Breast epithelium (tissue), 3 donors: ENCODE results near the gene ATP10B.

ENCODE experiments used
- POLR2A ChIP-seq: fragments of 450-650 bp; IDR thresholded peaks from one replicate; pipeline ENCODE4 v1.6.1; 2016; ENCODE audit warnings: antibody characterized with exemption, mild to moderate bottlenecking, moderate library complexity
- POLR2AphosphoS5 ChIP-seq, 3 donors: sonication (generic); formaldehyde crosslinking; IDR thresholded peaks; one replicate each; pipeline ENCODE4 v1.6.1; 2017; ENCODE audit warnings: antibody characterized with exemption in 3 of 3
- TF ChIP-seq, protein P1 (sequence below), 3 donors: fragments of 450-650 bp; IDR thresholded peaks; one replicate each; pipeline ENCODE4 v1.5.1; 2016 to 2017; ENCODE audit warnings: antibody characterized with exemption in 3 of 3, mild to moderate bottlenecking in 3 of 3, moderate library complexity in 3 of 3

- TF ChIP-seq POLR2AphosphoS5 (IDR thresholded peaks at IDR 0.05) (no peak), POLR2A (no peak)
- TF ChIP-seq, protein P1, sequence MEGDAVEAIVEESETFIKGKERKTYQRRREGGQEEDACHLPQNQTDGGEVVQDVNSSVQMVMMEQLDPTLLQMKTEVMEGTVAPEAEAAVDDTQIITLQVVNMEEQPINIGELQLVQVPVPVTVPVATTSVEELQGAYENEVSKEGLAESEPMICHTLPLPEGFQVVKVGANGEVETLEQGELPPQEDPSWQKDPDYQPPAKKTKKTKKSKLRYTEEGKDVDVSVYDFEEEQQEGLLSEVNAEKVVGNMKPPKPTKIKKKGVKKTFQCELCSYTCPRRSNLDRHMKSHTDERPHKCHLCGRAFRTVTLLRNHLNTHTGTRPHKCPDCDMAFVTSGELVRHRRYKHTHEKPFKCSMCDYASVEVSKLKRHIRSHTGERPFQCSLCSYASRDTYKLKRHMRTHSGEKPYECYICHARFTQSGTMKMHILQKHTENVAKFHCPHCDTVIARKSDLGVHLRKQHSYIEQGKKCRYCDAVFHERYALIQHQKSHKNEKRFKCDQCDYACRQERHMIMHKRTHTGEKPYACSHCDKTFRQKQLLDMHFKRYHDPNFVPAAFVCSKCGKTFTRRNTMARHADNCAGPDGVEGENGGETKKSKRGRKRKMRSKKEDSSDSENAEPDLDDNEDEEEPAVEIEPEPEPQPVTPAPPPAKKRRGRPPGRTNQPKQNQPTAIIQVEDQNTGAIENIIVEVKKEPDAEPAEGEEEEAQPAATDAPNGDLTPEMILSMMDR (IDR thresholded peaks at IDR 0.05) = no peak
Observed at GRCh38 chr5:160774666-160775315, 77.2 kb downstream of the ATP10B start.
